AG04449 (cell line): ENCODE data around the gene KATNAL2.

Experiments
- CTCF ChIA-PET: fragments of 350-600 bp; formaldehyde crosslinking; extraction: SDS; loops from one replicate; lab custom pipeline; 2021; ENCODE audit warnings: antibody characterized with exemption; lab: Yijun Ruan, JAX
- POLR2A ChIA-PET: fragments of 400-600, 350-600 bp; formaldehyde crosslinking; extraction: SDS; loops from one replicate; lab custom pipeline; 2020; ENCODE audit warnings: antibody characterized with exemption, inconsistent platforms; lab: Yijun Ruan, JAX
- DNase-seq: peaks from one replicate; pipeline ENCODE4 v3.0.0-alpha.2; 2010; ENCODE audit warnings: low read depth, low spot score
- H3K4me3 ChIP-seq: 2 replicates; pipeline ENCODE4 v1.5.1; 2011; ENCODE audit warnings: low read depth, mild to moderate bottlenecking, control low read depth, low read length
- CTCF ChIP-seq: IDR thresholded peaks from one replicate; pipeline ENCODE4 v1.5.1; 2011; ENCODE audit warnings: mild to moderate bottlenecking, moderate library complexity, low read length, control low read depth, inconsistent platforms; ENCODE audit not compliant: insufficient read depth; ENCODE audit errors: missing control alignments

Gene KATNAL2

GRCh38 chr18:46903406-46903805, 14.0 kb upstream of the KATNAL2 start:
- ChIA-PET CTCF (no interaction called here), POLR2A (no interaction called here)
- no peak overlapping the region for H3K4me3 ChIP-seq
- TF ChIP-seq CTCF, result no peak
- no peak for DNase-seq

DNA sequence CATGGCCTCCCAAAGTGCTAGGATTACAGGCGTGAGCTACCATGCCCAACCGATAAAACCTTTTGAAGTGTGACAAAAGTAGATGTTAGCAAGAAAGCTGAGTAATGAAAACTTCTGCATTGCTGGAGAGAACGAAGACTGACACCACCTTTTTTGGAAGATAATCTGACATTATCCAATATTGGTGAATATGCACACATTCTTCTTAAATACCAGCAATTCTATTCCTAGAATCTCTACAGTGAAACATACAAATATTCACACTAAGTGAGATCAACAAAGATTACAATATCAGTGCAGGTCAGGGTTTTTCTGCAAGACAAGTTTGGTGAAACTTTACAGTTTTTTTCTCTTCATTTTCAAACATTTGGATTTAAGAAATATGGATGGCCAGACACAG, 7.9 kb upstream of the KATNAL2 start:
- ChIA-PET CTCF (no interaction called here), POLR2A (no interaction called here)
- DNase-seq, result no peak
- H3K4me3 ChIP-seq, result no peak overlapping the region
- TF ChIP-seq CTCF, result no peak

GRCh38 chr18:46910856-46911255, 6.5 kb upstream of the KATNAL2 start:
- POLR2A ChIA-PET, result no interaction called here
- DNase-seq, result no peak
- no peak overlapping the region for H3K4me3 ChIP-seq
- CTCF ChIA-PET, result no interaction called here
- no peak for TF ChIP-seq CTCF

DNA sequence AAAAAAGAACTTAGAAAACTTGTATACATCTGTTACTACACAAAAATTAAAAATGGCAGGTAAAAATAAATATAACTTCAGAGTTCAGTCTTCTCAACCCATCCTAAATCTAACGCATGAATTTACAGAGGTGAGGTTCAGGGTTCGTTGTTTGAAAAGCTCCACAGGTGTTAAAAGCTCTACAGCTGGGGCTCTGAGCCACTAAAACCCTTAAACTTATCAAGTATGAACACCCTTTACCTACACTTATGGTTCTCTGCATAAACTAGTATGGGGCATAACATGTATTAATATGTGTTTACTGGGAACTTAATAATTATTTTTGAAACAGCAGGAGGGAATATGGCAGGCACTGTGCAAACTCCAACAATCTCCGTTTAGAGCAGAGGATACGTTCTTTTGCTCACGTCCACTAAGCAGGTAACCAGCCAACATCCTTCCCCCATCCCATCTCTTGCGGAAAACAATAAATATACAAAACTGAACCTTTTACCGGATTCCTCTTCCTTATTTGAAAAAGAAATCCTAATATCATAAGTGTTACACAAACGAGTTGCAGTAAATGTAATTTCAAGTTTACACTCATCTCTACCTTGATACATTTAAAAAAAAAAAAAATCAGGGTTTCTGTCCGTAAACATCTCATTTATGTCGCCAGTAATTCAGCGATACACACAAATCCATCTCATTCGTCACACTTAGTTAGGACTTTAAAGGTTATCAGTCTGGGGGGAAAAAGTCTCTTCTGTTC, 1.4 kb upstream of the KATNAL2 start:
- DNase-seq, result no peak
- peak overlapping the region; percentile 86 for H3K4me3 ChIP-seq
- ChIA-PET POLR2A (no interaction called here), CTCF (interaction anchor here (0.6 kb wide), 1 partner anchor 289 kb away, joined by 3 read pairs; no protein-coding TSS in a partner anchor)
- TF ChIP-seq CTCF, result no peak

- peak overlapping the region; percentile 86 for H3K4me3 ChIP-seq
- TF ChIP-seq CTCF, result no peak
- no peak for DNase-seq
- CTCF ChIA-PET, result no interaction called here
- POLR2A ChIA-PET, result interaction anchor here (1.0 to 1.5 kb wide), 2 partner anchors 23 to 197 kb away, joined by 3 to 5 read pairs; no protein-coding TSS in a partner anchor
Observed at GRCh38 chr18:46916551-46917107, 773 bp upstream of the KATNAL2 start.

- ChIA-PET POLR2A (interaction anchor here (0.6 to 1.5 kb wide), 3 partner anchors 22 to 672 kb away, joined by 3 to 5 read pairs (median 4); no protein-coding TSS in a partner anchor), CTCF (no interaction called here)
- DNase-seq, result no peak
- H3K4me3 ChIP-seq, result peak overlapping the region; percentile 86
- no peak for TF ChIP-seq CTCF
Observed at GRCh38 chr18:46917803-46918600, 600 bp downstream of the KATNAL2 start.
